GM13976 (cell line): ENCODE measurements around the gene AMZ2.
"Not testable (repeated sequence)": the region's sequence is repeated elsewhere in the genome, so short reads cannot be mapped to it uniquely, and the experiment has no call there.

Source experiments
- DNase-seq: peaks from one replicate; pipeline ENCODE4 v3.0.0; 2012; ENCODE audit warnings: low spot score
- CTCF ChIP-seq: IDR thresholded peaks from 2 replicates; pipeline ENCODE4 v1.5.1; 2012; ENCODE audit warnings: borderline replicate concordance, mild to moderate bottlenecking; ENCODE audit not compliant: insufficient read depth; ENCODE audit errors: extremely low read depth, missing control alignments, control extremely low read depth
- in situ Hi-C: fragments of 300-500 bp; cut with MboI; formaldehyde crosslinking; loops from one replicate; pipeline ENCODE4 v1.12.0; 2022; ENCODE audit warnings: low sequenced_read_pairs, mixed read lengths, inconsistent platforms; ENCODE audit not compliant: unreplicated experiment

The AMZ2 gene

GRCh38 chr17:68205251-68205807 is 42.5 kb upstream of the AMZ2 start:
- in situ Hi-C loops = no loop called here
- DNase-seq = peak; percentile 92
- TF ChIP-seq CTCF = peak; percentile 97

GRCh38 chr17:68205808-68206720 is 41.8 kb upstream of the AMZ2 start:
- TF ChIP-seq CTCF = no peak
- in situ Hi-C loops = no loop called here
- peak; percentile 62 for DNase-seq

- no peak for DNase-seq
- in situ Hi-C loops = no loop called here
- no peak for TF ChIP-seq CTCF
Measured at GRCh38 chr17:68207651-68208253, 40.1 kb upstream of the AMZ2 start.

- DNase-seq, in situ Hi-C loops: not testable (repeated sequence)
Measured at GRCh38 chr17:68208651-68209050, 39.2 kb upstream of the AMZ2 start.

GRCh38 chr17:68209191-68209900 is 38.5 kb upstream of the AMZ2 start:
- in situ Hi-C loops, DNase-seq: not testable (repeated sequence)

GRCh38 chr17:68210570-68211315 is 37.1 kb upstream of the AMZ2 start:
- DNase-seq = no peak
- TF ChIP-seq CTCF = no peak
- in situ Hi-C loops = no loop called here

GRCh38 chr17:68213428-68214411 is 34.1 kb upstream of the AMZ2 start:
- in situ Hi-C loops = not testable (repeated sequence)

GRCh38 chr17:68215453-68215852 is 32.4 kb upstream of the AMZ2 start:
- in situ Hi-C loops, DNase-seq: not testable (repeated sequence)

More at GRCh38 chr17:68213428-68214411, 34.1 kb upstream of the AMZ2 start:
- not testable (repeated sequence) for DNase-seq

DNA sequence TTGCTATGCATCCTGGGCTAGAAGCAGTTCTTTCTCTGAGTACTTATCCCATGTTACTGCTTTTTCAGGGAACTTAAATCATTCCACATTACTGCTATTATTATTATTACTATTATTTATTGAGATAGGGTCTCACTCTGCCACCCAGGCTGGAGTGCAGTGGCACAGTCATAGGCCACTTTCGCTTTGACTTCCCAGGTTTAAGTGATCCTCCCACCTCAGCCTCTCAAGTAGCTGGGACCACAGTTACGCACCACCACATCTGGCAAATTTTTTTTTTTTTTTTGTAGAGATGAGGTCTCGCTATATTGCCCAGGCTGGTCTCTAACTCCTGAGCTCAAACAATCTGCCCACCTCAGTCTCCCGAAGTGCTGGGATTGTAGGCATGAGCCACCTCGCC is 28.4 kb upstream of the AMZ2 start:
- DNase-seq, in situ Hi-C loops: not testable (repeated sequence)

DNA sequence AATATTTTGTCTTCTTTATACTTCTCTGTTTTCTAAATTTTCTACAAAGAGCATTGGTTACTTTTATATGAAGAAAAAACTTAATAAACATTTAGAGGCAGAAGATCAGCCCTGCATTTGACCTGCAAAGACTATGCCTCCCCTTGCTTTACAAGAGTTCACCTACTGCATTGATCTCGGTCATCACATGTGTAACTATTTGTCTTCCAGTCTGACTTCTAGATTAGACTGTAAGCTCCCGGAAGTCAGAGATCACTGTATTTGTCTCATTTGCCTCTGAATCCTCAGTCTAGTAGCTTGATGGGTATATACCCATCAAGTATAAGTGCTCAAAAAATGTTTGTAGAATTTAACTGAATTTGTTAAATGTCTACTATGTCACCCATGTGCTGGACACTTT is 27.7 kb upstream of the AMZ2 start:
- DNase-seq, in situ Hi-C loops: not testable (repeated sequence)

DNA sequence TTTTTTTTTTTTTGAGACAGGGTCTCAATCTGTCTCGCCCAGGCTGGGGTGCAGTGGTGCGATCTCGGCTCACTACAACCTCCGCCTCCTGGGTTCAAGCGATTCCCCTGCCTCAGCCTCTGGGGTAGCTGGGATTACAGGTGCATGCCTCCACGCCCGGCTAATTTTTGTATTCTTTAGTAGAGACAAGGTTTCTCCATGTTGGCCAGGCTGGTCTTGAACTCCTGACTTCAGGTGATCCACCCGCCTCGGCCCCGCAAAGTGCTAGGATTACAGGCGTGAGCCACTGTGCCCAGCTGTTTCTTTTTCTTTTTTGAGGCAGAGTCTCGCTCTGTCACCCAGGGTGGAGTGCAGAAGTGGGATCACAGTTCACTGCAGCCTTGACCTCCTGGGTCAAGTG is 27.1 kb upstream of the AMZ2 start:
- in situ Hi-C loops = not testable (repeated sequence)

More for the DNA sequence above, 27.1 kb upstream of the AMZ2 start:
- not testable (repeated sequence) for DNase-seq
